ENCODE measurements around the gene TRIM17. TPM values are rescaled to one million over a fixed set of nuclear protein-coding genes. Genes with fewer than 3 reads are reported as not detected.

Gene TRIM17
- total RNA-seq, 2 donors from 2014 or later: 1.6 to 6.2 TPM

GRCh38 chr1:228373681-228374571 is 42.7 kb downstream of the TRIM17 start:
- no peak for ATAC-seq (replicated peaks in 1 of 2)
- DNase-seq: no peak
- H3K4me3 Mint-ChIP-seq: no peak overlapping the region
- no peak overlapping the region for H3K27ac Mint-ChIP-seq
- peaks cover 3% of the 10 kb centered on the region for H3K27me3 Mint-ChIP-seq (ENCODE audit: low read depth)
- no peaks in the 10 kb centered on the region for H3K36me3 Mint-ChIP-seq (ENCODE audit: insufficient read depth in 2 of 2)
- H3K9me3 Mint-ChIP-seq: no peaks in the 10 kb centered on the region
- H3K4me1 Mint-ChIP-seq (ENCODE audit: low read depth): peaks cover 4% of the 10 kb centered on the region

DNA sequence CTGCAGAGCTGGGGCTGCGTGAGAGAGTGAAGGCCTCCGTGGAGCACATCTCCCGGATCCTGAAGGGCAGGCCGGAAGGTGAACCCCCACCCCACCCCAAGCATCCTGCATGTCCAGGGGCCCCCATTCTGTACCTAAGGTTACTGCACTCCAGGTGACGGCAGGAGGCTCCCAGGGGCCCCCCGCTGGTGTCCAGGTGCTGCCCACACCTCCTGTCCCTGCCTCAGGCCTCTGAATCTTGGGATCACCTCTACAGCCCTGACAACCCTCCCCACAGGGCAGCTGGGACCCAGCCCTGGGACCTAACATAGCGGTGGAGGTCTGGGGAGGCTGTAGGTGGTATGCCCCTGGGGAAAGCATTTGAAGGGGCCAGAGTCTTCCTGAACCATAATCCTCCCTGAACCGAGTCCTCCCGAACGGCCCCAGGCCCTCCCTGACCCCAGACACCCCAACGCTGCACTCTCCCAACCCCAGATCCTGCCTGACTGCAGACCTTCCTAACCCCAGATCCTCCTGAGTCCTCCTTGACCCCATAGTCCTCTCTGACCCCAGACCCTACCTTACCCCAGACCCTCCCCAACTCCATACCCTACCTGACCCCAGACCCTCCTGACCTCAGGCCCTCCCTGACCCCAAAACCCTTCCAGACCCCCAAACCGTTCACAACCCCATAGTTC is 43.5 kb downstream of the TRIM17 start:
- ATAC-seq (replicated peaks in 1 of 2) (no peak), DNase-seq (no peak)
- Mint-ChIP-seq H3K27me3 (ENCODE audit: low read depth) (no peaks in the 10 kb centered on the region), H3K36me3 (ENCODE audit: insufficient read depth in 2 of 2) (no peaks in the 10 kb centered on the region), H3K4me1 (ENCODE audit: low read depth) (no peaks in the 10 kb centered on the region), H3K9me3 (no peaks in the 10 kb centered on the region), H3K4me3 (no peak overlapping the region), H3K27ac (no peak overlapping the region)

- Mint-ChIP-seq H3K4me3 (no peak overlapping the region), H3K27ac (no peak overlapping the region), H3K36me3 (ENCODE audit: insufficient read depth in 2 of 2) (no peaks in the 10 kb centered on the region), H3K9me3 (no peaks in the 10 kb centered on the region), H3K27me3 (ENCODE audit: low read depth) (no peaks in the 10 kb centered on the region), H3K4me1 (ENCODE audit: low read depth) (no peaks in the 10 kb centered on the region)
- DNase-seq (no peak), ATAC-seq (replicated peaks in 1 of 2) (no peak)
These were observed 44.3 kb downstream of the TRIM17 start for GRCh38 chr1:228372183-228373003.

GRCh38 chr1:228371741-228372182 is 44.9 kb downstream of the TRIM17 start:
- Mint-ChIP-seq H3K4me3 (no peak overlapping the region), H3K36me3 (ENCODE audit: insufficient read depth in 2 of 2) (no peaks in the 10 kb centered on the region), H3K27ac (no peak overlapping the region)

DNA sequence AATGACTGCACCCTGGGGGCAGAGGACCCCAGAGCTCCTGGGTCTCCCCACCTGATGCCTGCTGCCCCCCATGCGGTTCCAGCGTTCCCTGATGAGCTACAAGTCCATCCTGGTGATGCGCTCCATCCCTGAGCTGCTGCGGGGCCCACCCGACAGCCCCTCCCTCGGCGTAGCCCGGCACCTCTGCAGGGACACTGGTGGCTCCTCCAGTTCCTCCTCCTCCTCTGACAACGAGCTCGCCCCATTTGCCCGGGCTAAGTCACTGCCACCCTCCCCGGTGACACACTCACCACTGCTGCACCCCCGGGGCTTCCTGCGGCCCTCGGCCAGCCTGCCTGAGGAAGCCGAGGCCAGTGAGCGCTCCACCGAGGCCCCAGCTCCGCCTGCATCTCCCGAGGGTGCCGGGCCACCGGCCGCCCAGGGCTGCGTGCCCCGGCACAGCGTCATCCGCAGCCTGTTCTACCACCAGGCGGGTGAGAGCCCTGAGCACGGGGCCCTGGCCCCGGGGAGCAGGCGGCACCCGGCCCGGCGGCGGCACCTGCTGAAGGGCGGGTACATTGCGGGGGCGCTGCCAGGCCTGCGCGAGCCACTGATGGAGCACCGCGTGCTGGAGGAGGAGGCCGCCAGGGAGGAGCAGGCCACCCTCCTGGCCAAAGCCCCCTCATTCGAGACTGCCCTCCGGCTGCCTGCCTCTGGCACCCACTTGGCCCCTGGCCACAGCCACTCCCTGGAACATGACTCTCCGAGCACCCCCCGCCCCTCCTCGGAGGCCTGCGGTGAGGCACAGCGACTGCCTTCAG is 45.5 kb downstream of the TRIM17 start:
- DNase-seq: no peak
- Mint-ChIP-seq H3K4me1 (ENCODE audit: low read depth) (no peaks in the 10 kb centered on the region), H3K27ac (no peak overlapping the region), H3K27me3 (ENCODE audit: low read depth) (no peaks in the 10 kb centered on the region), H3K36me3 (ENCODE audit: insufficient read depth in 2 of 2) (no peaks in the 10 kb centered on the region), H3K9me3 (no peaks in the 10 kb centered on the region), H3K4me3 (no peak overlapping the region)
- ATAC-seq (replicated peaks in 1 of 2): no peak

More at GRCh38 chr1:228371741-228372182, 44.9 kb downstream of the TRIM17 start:
- no peaks in the 10 kb centered on the region for H3K27me3 Mint-ChIP-seq (ENCODE audit: low read depth)
- no peak for ATAC-seq (replicated peaks in 1 of 2)
- H3K4me1 Mint-ChIP-seq (ENCODE audit: low read depth): no peaks in the 10 kb centered on the region
- DNase-seq: no peak
- no peaks in the 10 kb centered on the region for H3K9me3 Mint-ChIP-seq

GRCh38 chr1:228370439-228370940 is 46.2 kb downstream of the TRIM17 start:
- no peaks in the 10 kb centered on the region for H3K4me1 Mint-ChIP-seq (ENCODE audit: low read depth)
- H3K27ac Mint-ChIP-seq: no peak overlapping the region
- no peaks in the 10 kb centered on the region for H3K36me3 Mint-ChIP-seq (ENCODE audit: insufficient read depth in 2 of 2)
- H3K4me3 Mint-ChIP-seq: no peak overlapping the region
- no peaks in the 10 kb centered on the region for H3K27me3 Mint-ChIP-seq (ENCODE audit: low read depth)
- DNase-seq (no peak), ATAC-seq (replicated peaks in 1 of 2) (no peak)
- H3K9me3 Mint-ChIP-seq: no peaks in the 10 kb centered on the region

GRCh38 chr1:228369608-228370438 is 46.8 kb downstream of the TRIM17 start:
- Mint-ChIP-seq H3K27ac (no peak overlapping the region), H3K4me1 (ENCODE audit: low read depth) (no peaks in the 10 kb centered on the region), H3K27me3 (ENCODE audit: low read depth) (no peaks in the 10 kb centered on the region), H3K36me3 (ENCODE audit: insufficient read depth in 2 of 2) (no peaks in the 10 kb centered on the region), H3K4me3 (no peak overlapping the region), H3K9me3 (no peaks in the 10 kb centered on the region)
- ATAC-seq (replicated peaks in 1 of 2) (no peak), DNase-seq (no peak)

DNA sequence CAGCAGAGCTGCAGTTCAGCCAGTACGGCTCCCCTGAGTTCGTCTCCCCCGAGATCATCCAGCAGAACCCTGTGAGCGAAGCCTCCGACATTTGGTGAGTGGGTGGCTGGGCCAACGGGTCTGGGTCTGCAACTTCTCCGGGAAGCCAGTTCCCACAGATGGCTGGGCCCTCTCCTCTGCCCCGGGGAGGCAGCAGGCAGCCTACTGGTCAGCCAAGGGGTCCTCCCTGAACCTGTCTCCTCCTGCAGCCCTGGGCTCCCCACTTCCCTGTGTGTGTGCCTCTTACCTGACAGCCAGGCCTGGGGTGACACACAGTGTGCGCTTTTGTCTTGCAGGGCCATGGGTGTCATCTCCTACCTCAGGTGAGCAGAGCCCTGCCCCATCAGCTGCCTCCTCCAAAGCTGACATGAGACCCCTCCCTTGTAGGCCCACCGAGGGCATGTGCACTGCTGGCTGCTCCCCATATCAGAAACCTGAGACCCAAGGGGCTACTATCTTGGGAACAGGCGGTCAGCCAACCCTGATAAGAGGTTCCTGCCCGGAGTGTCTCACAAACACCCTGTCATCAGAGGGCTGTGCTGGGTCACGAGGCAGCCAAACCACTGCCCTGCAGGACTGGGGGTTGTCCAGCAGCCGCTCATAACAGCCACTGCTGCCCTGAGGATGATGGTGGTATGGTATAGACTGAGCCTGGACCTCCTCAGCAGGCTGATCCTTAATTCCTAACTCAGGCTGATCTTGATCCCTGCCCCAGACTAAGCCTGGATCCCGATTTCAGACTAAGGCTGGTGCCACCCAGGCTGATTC is 47.7 kb downstream of the TRIM17 start:
- no peak for DNase-seq
- Mint-ChIP-seq H3K9me3 (no peaks in the 10 kb centered on the region), H3K4me1 (ENCODE audit: low read depth) (no peaks in the 10 kb centered on the region), H3K36me3 (ENCODE audit: insufficient read depth in 2 of 2) (no peaks in the 10 kb centered on the region), H3K27me3 (ENCODE audit: low read depth) (no peaks in the 10 kb centered on the region), H3K4me3 (no peak overlapping the region), H3K27ac (no peak overlapping the region)
- no peak for ATAC-seq (replicated peaks in 1 of 2)

GRCh38 chr1:228367798-228368791 is 48.6 kb downstream of the TRIM17 start:
- Mint-ChIP-seq H3K4me3 (no peak overlapping the region), H3K27me3 (ENCODE audit: low read depth) (no peaks in the 10 kb centered on the region), H3K36me3 (ENCODE audit: insufficient read depth in 2 of 2) (no peaks in the 10 kb centered on the region), H3K9me3 (no peaks in the 10 kb centered on the region), H3K4me1 (ENCODE audit: low read depth) (no peaks in the 10 kb centered on the region), H3K27ac (no peak overlapping the region)
- peak in 1 of 2 donors; percentile 12 for ATAC-seq (replicated peaks in 1 of 2)
- DNase-seq: no peak

- no peaks in the 10 kb centered on the region for H3K36me3 Mint-ChIP-seq (ENCODE audit: insufficient read depth in 2 of 2)
- H3K9me3 Mint-ChIP-seq: no peaks in the 10 kb centered on the region
- no peaks in the 10 kb centered on the region for H3K27me3 Mint-ChIP-seq (ENCODE audit: low read depth)
- no peak overlapping the region for H3K27ac Mint-ChIP-seq
- H3K4me3 Mint-ChIP-seq: no peak overlapping the region
- ATAC-seq (replicated peaks in 1 of 2): no peak
- DNase-seq: no peak
- no peaks in the 10 kb centered on the region for H3K4me1 Mint-ChIP-seq (ENCODE audit: low read depth)
These were observed 49.6 kb downstream of the TRIM17 start for GRCh38 chr1:228366866-228367741.

All from activated T-cell treated with anti-CD3 and anti-CD28 coated beads, Interleukin-2, amount 50 U/mL, for 72 hours (primary cell).